GM13977 (cell line): ENCODE measurements around the gene OR1M1.

Experiments used
- DNase-seq: peaks from one replicate; pipeline ENCODE4 v3.0.0; 2012; ENCODE audit warnings: low spot score
- in situ Hi-C: fragments of 300-500 bp; cut with MboI; formaldehyde crosslinking; loops from one replicate; pipeline ENCODE4 v1.12.0; 2022; ENCODE audit warnings: low sequenced_read_pairs, low pct_unique_long_range_greater_than_20kb, mixed read lengths, inconsistent platforms; ENCODE audit not compliant: unreplicated experiment
- TF ChIP-seq, protein P1 (sequence below): IDR thresholded peaks from 2 replicates; pipeline ENCODE4 v1.5.1; 2012; ENCODE audit warnings: mild to moderate bottlenecking, control low read depth; ENCODE audit not compliant: insufficient read depth; ENCODE audit errors: extremely low read depth, missing control alignments

Gene OR1M1

GRCh38 chr19:9075064-9075949, 11.6 kb upstream of the OR1M1 start:
- TF ChIP-seq, protein P1, sequence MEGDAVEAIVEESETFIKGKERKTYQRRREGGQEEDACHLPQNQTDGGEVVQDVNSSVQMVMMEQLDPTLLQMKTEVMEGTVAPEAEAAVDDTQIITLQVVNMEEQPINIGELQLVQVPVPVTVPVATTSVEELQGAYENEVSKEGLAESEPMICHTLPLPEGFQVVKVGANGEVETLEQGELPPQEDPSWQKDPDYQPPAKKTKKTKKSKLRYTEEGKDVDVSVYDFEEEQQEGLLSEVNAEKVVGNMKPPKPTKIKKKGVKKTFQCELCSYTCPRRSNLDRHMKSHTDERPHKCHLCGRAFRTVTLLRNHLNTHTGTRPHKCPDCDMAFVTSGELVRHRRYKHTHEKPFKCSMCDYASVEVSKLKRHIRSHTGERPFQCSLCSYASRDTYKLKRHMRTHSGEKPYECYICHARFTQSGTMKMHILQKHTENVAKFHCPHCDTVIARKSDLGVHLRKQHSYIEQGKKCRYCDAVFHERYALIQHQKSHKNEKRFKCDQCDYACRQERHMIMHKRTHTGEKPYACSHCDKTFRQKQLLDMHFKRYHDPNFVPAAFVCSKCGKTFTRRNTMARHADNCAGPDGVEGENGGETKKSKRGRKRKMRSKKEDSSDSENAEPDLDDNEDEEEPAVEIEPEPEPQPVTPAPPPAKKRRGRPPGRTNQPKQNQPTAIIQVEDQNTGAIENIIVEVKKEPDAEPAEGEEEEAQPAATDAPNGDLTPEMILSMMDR, result no peak
- in situ Hi-C loops, result no loop called here
- DNase-seq, result no peak

DNA sequence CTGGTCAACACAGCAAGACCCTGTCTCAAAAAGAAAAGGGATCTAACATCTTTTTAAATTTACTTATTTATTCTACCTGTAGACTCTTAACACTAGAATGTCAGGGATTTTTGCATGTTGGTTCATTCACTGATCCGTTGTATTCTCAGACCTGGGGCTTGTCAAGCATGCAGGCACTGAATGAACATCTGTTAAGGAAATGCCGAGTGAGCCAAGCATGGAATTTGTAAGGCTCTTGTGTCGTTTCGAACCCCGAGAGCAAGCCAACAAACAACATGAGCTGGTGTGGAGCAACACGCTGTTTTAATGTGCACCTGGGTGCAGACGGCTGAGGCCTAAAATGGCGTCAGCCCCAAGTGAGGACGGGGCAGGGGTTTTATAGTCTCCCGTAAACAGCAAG, 10.0 kb upstream of the OR1M1 start:
- TF ChIP-seq, protein P1, result no peak
- DNase-seq, result no peak
- in situ Hi-C loops, result no loop called here

DNA sequence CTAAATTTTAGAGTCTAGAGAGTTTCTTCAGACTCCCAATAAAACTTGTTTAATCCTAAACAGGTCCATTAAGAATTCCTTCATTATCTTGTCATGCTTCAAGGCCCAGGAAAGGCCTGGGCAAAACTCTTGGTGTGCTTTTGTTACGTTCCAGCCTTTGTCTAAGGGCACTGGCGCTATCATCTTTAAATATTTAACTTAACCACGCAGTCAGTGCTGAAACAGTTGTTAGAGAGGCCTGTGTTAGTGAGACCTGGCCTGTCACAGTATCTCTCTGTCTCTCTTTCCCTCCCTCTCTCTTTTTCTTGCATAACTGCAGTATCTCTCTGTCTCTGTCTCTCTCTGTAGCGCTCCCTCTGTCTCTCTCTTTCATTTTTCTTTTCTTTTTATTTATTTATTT, 8.2 kb upstream of the OR1M1 start:
- DNase-seq, result no peak
- TF ChIP-seq, protein P1, result no peak
- in situ Hi-C loops, result no loop called here

GRCh38 chr19:9107375-9107774, 20.5 kb downstream of the OR1M1 start, which contains the start of gene OR7G2:
TSS of gene OR7G2 (minus strand) at chr19:9107475. CDS start at chr19:9103243, 4,232 bp downstream.
- in situ Hi-C loops, result no loop called here
- TF ChIP-seq, protein P1, result no peak
- DNase-seq, result no peak

GRCh38 chr19:9109959-9110358, 23.1 kb downstream of the OR1M1 start:
- DNase-seq, result no peak
- TF ChIP-seq, protein P1, result no peak
- in situ Hi-C loops, result no loop called here

- DNase-seq, result no peak
- TF ChIP-seq, protein P1, result no peak
- in situ Hi-C loops, result no loop called here
These were observed 28.5 kb downstream of the OR1M1 start, which contains the start of gene OR7G1 for GRCh38 chr19:9115307-9115813. TSS of gene OR7G1 (minus strand) at chr19:9115763. CDS start at chr19:9115763, 0 bp downstream.
